ENCODE measurements around the gene AHCYL1.

The AHCYL1 gene

DNA sequence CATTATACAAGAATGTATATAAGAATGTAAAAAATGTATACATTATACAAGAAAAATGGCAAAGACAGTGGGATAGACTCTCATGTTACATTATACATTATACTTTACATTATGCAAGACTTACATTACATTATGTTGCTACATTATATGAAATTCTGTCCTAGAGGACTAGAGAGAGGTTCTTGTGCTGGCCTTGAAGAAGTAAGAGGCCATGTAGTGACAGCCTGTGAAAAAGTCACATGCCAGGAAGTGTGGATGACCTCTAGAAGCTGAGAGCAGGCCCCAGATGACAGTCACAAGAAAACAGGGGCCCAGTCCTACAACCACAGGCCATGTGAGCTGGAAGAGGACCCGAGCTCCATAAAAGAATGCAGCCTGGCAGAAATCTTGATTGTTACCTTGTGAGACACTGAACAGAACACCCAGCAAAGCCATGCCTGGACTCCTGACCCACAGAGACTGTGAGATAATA lies 30.5 kb upstream of the AHCYL1 start:
- Histone ChIP-seq H3K36me3 (no peaks in the 10 kb centered on the region), H3K4me3 (no peak overlapping the region), H3K4me1 (no peaks in the 10 kb centered on the region), H3K27me3 (no peaks in the 10 kb centered on the region), H3K27ac (no peak overlapping the region), H3K9me3 (no peaks in the 10 kb centered on the region)
- intact Hi-C loops (cut with DNase I; ENCODE audit: low total_unique reads), result no loop called here
- TF ChIP-seq, protein P1, sequence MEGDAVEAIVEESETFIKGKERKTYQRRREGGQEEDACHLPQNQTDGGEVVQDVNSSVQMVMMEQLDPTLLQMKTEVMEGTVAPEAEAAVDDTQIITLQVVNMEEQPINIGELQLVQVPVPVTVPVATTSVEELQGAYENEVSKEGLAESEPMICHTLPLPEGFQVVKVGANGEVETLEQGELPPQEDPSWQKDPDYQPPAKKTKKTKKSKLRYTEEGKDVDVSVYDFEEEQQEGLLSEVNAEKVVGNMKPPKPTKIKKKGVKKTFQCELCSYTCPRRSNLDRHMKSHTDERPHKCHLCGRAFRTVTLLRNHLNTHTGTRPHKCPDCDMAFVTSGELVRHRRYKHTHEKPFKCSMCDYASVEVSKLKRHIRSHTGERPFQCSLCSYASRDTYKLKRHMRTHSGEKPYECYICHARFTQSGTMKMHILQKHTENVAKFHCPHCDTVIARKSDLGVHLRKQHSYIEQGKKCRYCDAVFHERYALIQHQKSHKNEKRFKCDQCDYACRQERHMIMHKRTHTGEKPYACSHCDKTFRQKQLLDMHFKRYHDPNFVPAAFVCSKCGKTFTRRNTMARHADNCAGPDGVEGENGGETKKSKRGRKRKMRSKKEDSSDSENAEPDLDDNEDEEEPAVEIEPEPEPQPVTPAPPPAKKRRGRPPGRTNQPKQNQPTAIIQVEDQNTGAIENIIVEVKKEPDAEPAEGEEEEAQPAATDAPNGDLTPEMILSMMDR (IDR thresholded peaks at IDR 0.05), result no peak
- DNase-seq, result no peak

DNA sequence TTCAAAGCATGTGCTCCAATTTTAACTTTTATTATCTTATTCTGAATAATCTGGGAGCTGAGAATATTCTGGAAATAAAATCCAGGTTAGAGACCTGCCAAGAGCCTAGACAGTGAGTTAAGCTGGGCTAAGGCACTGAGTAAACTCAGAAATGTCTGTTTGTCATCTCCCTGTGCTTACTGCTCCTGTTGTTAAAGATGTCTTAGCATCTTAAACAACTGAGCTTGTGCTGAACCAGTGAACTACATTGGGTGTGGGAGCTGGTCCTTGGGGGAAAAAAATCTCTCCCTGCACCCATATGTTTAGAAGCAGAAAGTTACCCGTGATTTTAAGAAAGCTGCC lies 25.0 kb upstream of the AHCYL1 start:
- Histone ChIP-seq H3K27me3 (no peaks in the 10 kb centered on the region), H3K27ac (peak overlapping the region in 1 of 2 donors; percentile 21), H3K36me3 (no peaks in the 10 kb centered on the region), H3K9me3 (no peaks in the 10 kb centered on the region), H3K4me3 (no peak overlapping the region), H3K4me1 (peaks cover 0 to 22% (median 10%) of the 10 kb centered on the region in 4 donors)
- intact Hi-C loops (cut with DNase I; ENCODE audit: low total_unique reads), result no loop called here
- DNase-seq, result no peak
- TF ChIP-seq, protein P1 (IDR thresholded peaks at IDR 0.05), result no peak

- Histone ChIP-seq H3K4me3 (no peak overlapping the region), H3K36me3 (no peaks in the 10 kb centered on the region), H3K27ac (peak overlapping the region in 1 of 2 donors; percentile 21), H3K9me3 (no peaks in the 10 kb centered on the region), H3K27me3 (no peaks in the 10 kb centered on the region), H3K4me1 (peaks cover 0 to 22% (median 10%) of the 10 kb centered on the region in 4 donors)
- intact Hi-C loops (cut with DNase I; ENCODE audit: low total_unique reads), result no loop called here
- no peak for DNase-seq
- TF ChIP-seq, protein P1 (IDR thresholded peaks at IDR 0.05), result no peak
Observed at GRCh38 chr1:109959974-109960744, 24.4 kb upstream of the AHCYL1 start.

- no peaks in the 10 kb centered on the region for H3K27me3 ChIP-seq
- no peak overlapping the region for H3K27ac ChIP-seq
- intact Hi-C loops (cut with DNase I; ENCODE audit: low total_unique reads), result no loop called here
- no peaks in the 10 kb centered on the region for H3K9me3 ChIP-seq
- TF ChIP-seq, protein P1 (IDR thresholded peaks at IDR 0.05), result no peak
- H3K36me3 ChIP-seq, result no peaks in the 10 kb centered on the region
- DNase-seq, result no peak
- H3K4me3 ChIP-seq, result no peak overlapping the region
- H3K4me1 ChIP-seq, result peaks cover 0 to 22% (median 10%) of the 10 kb centered on the region in 4 donors
Observed at GRCh38 chr1:109960745-109961094, 23.8 kb upstream of the AHCYL1 start.

DNA sequence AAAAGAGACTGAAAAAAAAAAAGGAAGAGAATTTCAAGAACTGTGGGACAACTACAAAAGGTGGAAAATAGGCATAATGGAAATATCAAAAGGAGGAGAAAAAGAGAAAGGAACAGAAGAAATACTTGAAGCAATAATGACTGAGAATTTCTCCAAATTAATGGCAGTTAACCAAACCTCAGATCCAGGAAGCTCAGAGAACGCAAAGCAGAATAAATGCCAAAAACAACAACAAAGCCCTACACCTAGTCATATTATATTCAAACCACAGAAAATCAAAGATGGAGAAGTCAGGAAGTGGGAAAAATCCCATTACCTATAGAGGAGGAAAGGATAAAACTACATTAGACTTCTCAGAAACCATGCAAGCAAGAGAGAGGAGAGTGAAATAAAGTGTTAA lies 20.7 kb upstream of the AHCYL1 start:
- intact Hi-C loops (cut with DNase I; ENCODE audit: low total_unique reads), result no loop called here
- TF ChIP-seq, protein P1 (IDR thresholded peaks at IDR 0.05), result no peak
- H3K36me3 ChIP-seq, result no peaks in the 10 kb centered on the region

More for the DNA sequence above, 20.7 kb upstream of the AHCYL1 start:
- no peaks in the 10 kb centered on the region for H3K9me3 ChIP-seq
- DNase-seq, result no peak
- no peak overlapping the region for H3K4me3 ChIP-seq
- H3K27me3 ChIP-seq, result no peaks in the 10 kb centered on the region
- H3K4me1 ChIP-seq, result peaks cover 0 to 22% (median 10%) of the 10 kb centered on the region in 4 donors
- H3K27ac ChIP-seq, result no peak overlapping the region
